OCI-LY7 (cell line): Measurements from ENCODE around the gene MLN.

Source experiments
- CTCF ChIP-seq: fragments of 200-600 bp; sonication (generic); conservative IDR thresholded peaks from 2 replicates; pipeline ENCODE4 v1.5.1; 2014; ENCODE audit warnings: mild to moderate bottlenecking, antibody characterized with exemption, low read length, moderate library complexity, mixed read lengths
- EZH2phosphoT487 ChIP-seq: fragments of 200-600 bp; sonication (generic); IDR thresholded peaks from 2 replicates; pipeline ENCODE4 v1.6.1; 2018; ENCODE audit warnings: low read depth, borderline replicate concordance, mild to moderate bottlenecking, mixed run types, antibody characterized with exemption, low read length, moderate library complexity, mixed read lengths

- TF ChIP-seq CTCF (no peak), EZH2phosphoT487 (no peak)
These were observed 5.4 kb downstream of the MLN start for GRCh38 chr6:33798343-33798848.
